Esophagus (tissue), 2 donors: ENCODE results near the gene RAB37. TPM values are rescaled to one million over a fixed set of nuclear protein-coding genes. Genes with fewer than 3 reads are reported as not detected.

ENCODE experiments used
- H3K27ac ChIP-seq, 2 donors: one replicate each; pipeline ENCODE4 v1.5.1; 2013; ENCODE audit warnings: low read depth in 2 of 2, mild to moderate bottlenecking in 2 of 2, inconsistent platforms in 1 of 2, low read length in 1 of 2, moderate library complexity in 1 of 2
- H3K27me3 ChIP-seq, 2 donors: one replicate each; pipeline ENCODE4 v1.6.1; 2013; ENCODE audit warnings: low read length in 2 of 2, control low read depth in 1 of 2, mild to moderate bottlenecking in 1 of 2; ENCODE audit not compliant: insufficient read depth in 2 of 2, control insufficient read depth in 1 of 2
- H3K36me3 ChIP-seq, 2 donors: one replicate each; pipeline ENCODE4 v1.6.1; 2013; ENCODE audit warnings: low read length in 1 of 2; ENCODE audit not compliant: control insufficient read depth in 2 of 2, insufficient read depth in 2 of 2
- H3K4me1 ChIP-seq, 2 donors: one replicate each; pipeline ENCODE4 v1.6.1; 2013; ENCODE audit warnings: low read length in 1 of 2; ENCODE audit not compliant: control insufficient read depth in 2 of 2, insufficient read depth in 2 of 2
- H3K4me3 ChIP-seq, 2 donors: one replicate each; pipeline ENCODE4 v1.5.1; 2013; ENCODE audit warnings: low read length in 2 of 2, mild to moderate bottlenecking in 2 of 2, low read depth in 1 of 2, moderate library complexity in 1 of 2
- H3K9me3 ChIP-seq, 2 donors: one replicate each; pipeline ENCODE4 v1.6.1; 2013; ENCODE audit warnings: mild to moderate bottlenecking in 2 of 2, low read depth in 1 of 2, low read length in 1 of 2, moderate library complexity in 1 of 2; ENCODE audit not compliant: control insufficient read depth in 2 of 2, insufficient read depth in 1 of 2
- WGBS, 2 donors: extraction: QIAGEN DNeasy Blood & Tissue Kit; methylation state at CpG; one replicate each; pipeline ENCODE4 v1.1.7; 2013; 5-methylcytosine and 5-hydroxymethylcytosine counted together
- polyA plus RNA-seq, 2 donors: library from polyadenylated mRNA; stranded (reverse); fragments of 200-250 nt; gene quantifications; one replicate each; pipeline ENCODE4 v1.2.3, GENCODE V29; 2013
- donor health status: healthy with polysubstance abuse.
- donor health status: Bipolar disorder and iron deficiency.

Gene RAB37
- polyA plus RNA-seq, 2 donors, result 0.66 to 0.86 TPM

DNA sequence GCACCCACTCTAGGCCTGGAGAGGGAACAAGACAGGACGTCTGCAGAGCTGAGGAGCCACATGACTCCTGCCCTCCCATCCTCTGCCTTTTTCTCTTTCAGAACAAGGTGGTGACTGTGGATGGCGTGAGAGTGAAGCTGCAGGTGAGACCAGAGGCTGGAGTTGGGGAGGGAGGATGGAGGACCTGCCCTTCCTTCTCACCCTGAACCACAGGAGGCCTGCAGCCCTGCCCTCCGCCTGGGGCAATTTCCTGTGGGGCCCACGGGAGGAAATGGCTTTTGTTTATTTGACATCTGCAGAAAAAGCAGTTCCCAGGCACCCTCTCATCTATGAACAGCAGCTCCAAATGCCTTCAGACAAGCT is 5.1 kb downstream of the RAB37 start:
- 32% methylated on average over 4 of the region's 4 CpGs for WGBS, 2 donors

DNA sequence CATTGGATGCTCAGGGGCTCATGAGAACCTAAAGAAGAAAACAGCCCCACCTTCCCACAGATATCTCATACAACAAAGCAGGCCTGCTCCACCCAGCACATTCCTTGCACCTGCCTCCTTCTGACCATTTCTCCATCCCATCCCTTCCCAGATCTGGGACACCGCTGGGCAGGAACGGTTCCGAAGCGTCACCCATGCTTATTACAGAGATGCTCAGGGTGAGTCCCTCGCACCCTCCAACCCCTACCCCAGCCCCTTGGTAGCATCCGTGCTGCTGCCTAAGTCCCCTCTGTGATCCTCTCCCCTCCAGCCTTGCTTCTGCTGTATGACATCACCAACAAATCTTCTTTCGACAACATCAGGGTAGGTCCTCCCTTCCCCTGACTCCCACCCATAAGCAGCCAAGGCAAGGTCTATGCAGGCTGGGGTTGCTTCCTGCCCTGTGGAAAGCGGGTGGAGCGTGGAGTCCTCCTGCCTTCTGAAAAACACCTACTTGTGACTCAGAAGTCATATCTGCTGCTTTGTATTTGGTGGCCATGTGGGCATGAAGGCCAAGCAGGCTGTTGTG is 6.0 kb downstream of the RAB37 start:
- 85 to 91% methylated on average over 9 of the region's 9 CpGs for WGBS, 2 donors

More for the DNA sequence above, 5.1 kb downstream of the RAB37 start:
- Histone ChIP-seq H3K4me1 (peaks cover 5 to 10% of the 10 kb centered on the region in 2 donors), H3K27ac (no peak overlapping the region), H3K27me3 (no peaks in the 10 kb centered on the region), H3K4me3 (no peak overlapping the region), H3K36me3 (no peaks in the 10 kb centered on the region), H3K9me3 (no peaks in the 10 kb centered on the region)

DNA sequence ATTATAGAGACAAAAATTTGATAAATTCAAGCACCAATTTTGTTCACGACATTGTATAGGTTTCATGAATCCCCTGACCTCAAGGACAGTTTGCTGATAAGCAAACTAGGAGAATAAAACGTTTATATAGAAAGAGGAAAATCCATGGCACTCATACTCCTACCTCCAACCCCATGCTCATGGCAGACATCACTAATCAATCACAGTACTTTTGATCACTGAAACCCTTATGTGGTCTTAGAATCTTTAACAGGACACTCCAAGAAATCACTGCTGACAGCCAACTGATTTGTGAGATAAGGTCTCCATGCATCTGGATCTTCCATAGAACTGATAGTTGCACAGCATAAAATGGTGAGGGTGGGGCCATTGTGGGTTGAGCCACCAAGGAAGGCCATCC is 6.7 kb downstream of the RAB37 start:
- H3K9me3 ChIP-seq, result no peaks in the 10 kb centered on the region
- H3K4me1 ChIP-seq, result peaks cover 5 to 7% of the 10 kb centered on the region in 2 donors
- H3K36me3 ChIP-seq, result no peaks in the 10 kb centered on the region
- H3K4me3 ChIP-seq, result no peak overlapping the region
- no peak overlapping the region for H3K27ac ChIP-seq
- WGBS, 2 donors, result 44 to 79% methylated on average over 2 of the region's 2 CpGs
- H3K27me3 ChIP-seq, result no peaks in the 10 kb centered on the region

More for the DNA sequence above, 6.0 kb downstream of the RAB37 start:
- Histone ChIP-seq H3K27ac (no peak overlapping the region), H3K36me3 (no peaks in the 10 kb centered on the region), H3K4me3 (no peak overlapping the region), H3K4me1 (peaks cover 5 to 13% of the 10 kb centered on the region in 2 donors), H3K27me3 (no peaks in the 10 kb centered on the region), H3K9me3 (no peaks in the 10 kb centered on the region)

DNA sequence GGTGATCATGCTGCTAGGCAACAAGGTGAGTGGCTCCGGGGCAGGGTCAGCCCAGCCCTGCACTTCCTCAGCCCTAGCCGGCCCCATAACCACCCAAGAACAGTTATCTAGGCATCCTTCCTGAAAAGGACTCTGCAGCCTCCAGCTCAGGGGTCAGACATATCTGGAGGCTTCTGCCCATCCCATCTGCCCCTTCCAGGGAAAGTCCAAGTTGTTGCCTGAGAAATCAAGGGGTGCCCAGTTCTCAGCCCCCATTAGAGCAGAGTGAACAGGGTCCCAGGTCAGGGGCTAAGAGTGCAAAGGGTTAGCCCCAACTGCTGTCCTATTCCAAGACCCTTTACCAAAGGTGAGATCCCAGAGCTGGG is 7.3 kb downstream of the RAB37 start:
- Histone ChIP-seq H3K4me3 (no peak overlapping the region), H3K4me1 (peaks cover 5 to 7% of the 10 kb centered on the region in 2 donors), H3K27ac (no peak overlapping the region), H3K27me3 (no peaks in the 10 kb centered on the region), H3K9me3 (no peaks in the 10 kb centered on the region), H3K36me3 (no peaks in the 10 kb centered on the region)
- 55 to 71% methylated on average over 2 of the region's 2 CpGs for WGBS, 2 donors

DNA sequence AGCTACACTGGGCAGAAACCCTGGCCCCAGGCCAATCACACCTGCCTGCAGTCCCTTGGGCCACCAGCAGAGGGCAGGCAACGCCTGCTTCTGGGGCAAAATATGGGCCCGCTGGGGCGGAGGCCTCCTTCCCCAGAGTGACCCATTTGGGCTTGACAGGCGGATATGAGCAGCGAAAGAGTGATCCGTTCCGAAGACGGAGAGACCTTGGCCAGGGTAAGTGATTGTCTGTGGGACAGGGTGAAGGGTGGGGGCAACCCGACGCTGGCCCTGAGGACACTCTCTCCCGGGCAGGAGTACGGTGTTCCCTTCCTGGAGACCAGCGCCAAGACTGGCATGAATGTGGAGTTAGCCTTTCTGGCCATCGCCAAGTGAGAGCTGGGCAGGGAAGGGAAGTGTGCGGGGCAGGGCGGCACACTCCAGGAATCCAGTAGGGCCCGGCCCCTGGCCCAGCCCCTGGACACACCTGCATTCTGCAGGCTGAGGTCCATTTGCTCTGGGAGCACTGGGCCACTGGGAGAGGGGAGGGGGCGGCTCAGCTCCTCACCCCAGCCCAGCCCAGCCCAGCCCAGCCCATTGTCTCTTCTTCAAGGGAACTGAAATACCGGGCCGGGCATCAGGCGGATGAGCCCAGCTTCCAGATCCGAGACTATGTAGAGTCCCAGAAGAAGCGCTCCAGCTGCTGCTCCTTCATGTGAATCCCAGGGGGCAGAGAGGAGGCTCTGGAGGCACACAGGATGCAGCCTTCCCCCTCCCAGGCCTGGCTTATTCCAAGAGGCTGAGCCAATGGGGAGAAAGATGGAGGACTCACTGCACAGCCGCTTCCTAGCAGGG is 7.9 kb downstream of the RAB37 start:
- peaks cover 5 to 8% of the 10 kb centered on the region in 2 donors for H3K4me1 ChIP-seq
- no peaks in the 10 kb centered on the region for H3K9me3 ChIP-seq
- H3K27me3 ChIP-seq, result no peaks in the 10 kb centered on the region
- H3K36me3 ChIP-seq, result no peaks in the 10 kb centered on the region
- WGBS, 2 donors, result 37 to 39% methylated on average over 24 of the region's 24 CpGs
- H3K27ac ChIP-seq, result peak overlapping the region; percentile 50 to 83
- peak overlapping the region; percentile 23 to 30 for H3K4me3 ChIP-seq

DNA sequence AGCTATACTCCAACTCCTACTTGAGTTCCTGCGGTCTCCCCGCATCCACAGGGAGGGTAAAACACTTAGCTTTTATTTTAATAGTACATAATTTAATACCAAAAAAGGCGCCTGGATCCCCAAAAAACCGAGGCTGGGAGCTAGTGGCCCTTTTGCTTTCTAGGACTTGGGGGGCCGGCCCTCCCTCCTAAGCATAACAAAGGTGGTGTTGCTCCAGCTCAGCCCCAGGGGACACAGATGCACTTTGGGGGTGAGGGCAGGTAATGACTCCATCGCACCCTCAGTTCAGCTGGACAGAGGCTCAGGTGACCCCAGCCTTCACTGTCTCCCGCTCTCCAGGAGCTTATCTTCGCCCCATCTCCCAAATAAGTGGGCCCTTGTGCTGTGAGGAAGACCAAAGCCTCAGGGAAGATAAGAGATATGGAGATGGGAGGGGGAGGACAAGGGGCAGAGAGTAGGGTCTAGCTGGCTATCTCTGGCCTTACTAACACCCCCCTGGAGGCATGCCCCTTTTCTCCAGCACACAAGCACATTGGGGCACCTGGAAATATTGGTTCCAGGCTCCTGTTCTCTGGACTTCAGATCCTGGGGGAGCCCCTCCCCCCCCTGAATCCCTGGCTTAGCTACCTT is 8.6 kb downstream of the RAB37 start:
- peaks cover 0 to under 1% of the 10 kb centered on the region in 2 donors for H3K36me3 ChIP-seq
- H3K4me3 ChIP-seq, result no peak overlapping the region
- H3K27ac ChIP-seq, result peak overlapping the region in 1 of 2 donors; percentile 1
- H3K27me3 ChIP-seq, result no peaks in the 10 kb centered on the region
- peaks cover 5 to 14% of the 10 kb centered on the region in 2 donors for H3K4me1 ChIP-seq
- no peaks in the 10 kb centered on the region for H3K9me3 ChIP-seq
- WGBS, 2 donors, result 87 to 88% methylated on average over 8 of the region's 8 CpGs

DNA sequence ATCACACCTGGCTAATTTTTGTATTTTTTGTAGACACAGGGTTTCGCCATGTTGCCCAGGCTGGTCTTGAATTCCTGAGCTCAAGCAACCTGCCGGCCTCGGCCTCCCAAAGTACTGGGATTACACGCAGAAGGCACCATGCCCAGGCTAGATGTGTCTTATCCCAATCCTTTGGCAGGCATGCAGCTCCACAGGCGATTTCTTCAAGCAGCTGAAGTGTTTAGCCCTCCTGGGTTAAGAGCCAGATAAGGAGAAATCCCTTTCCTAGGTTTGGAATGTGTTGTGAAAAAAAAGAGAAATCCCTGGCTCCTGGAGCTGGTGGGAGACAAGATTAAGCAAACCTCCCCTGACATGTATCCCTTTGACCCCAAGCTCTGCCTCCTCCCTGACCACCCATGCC is 9.3 kb downstream of the RAB37 start:
- Histone ChIP-seq H3K36me3 (peaks cover 0 to 2% of the 10 kb centered on the region in 2 donors), H3K27me3 (no peaks in the 10 kb centered on the region), H3K9me3 (no peaks in the 10 kb centered on the region), H3K4me1 (peaks cover 5 to 17% of the 10 kb centered on the region in 2 donors), H3K4me3 (no peak overlapping the region), H3K27ac (peak overlapping the region in 1 of 2 donors; percentile 50)
- 54 to 73% methylated on average over 5 of the region's 5 CpGs for WGBS, 2 donors

DNA sequence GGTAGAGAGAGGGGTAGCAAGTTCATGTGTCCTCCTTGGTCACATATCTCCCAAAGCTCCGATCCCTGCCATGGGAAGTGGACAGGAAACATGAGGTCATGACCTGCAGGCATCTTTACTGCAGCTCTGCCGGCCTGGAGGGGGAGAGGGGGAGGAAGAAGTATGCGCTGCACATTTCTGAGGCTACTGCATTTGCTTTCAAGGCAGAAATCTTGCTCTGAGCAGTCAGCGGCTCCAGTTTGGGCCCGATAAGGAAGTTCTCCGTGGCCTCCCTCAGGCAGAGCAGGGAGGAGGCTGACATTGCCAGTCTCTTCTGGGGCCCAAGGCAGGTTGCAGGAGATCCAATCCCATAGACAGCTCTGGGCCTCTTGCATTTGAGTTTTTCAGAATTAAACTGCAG is 9.9 kb downstream of the RAB37 start:
- Histone ChIP-seq H3K4me1 (peaks cover 5 to 23% of the 10 kb centered on the region in 2 donors), H3K9me3 (no peaks in the 10 kb centered on the region), H3K36me3 (peaks cover 0 to 2% of the 10 kb centered on the region in 2 donors), H3K27me3 (no peaks in the 10 kb centered on the region), H3K4me3 (no peak overlapping the region), H3K27ac (peak overlapping the region; percentile 7 to 50)
- 43% methylated on average over 6 of the region's 6 CpGs for WGBS, 2 donors

DNA sequence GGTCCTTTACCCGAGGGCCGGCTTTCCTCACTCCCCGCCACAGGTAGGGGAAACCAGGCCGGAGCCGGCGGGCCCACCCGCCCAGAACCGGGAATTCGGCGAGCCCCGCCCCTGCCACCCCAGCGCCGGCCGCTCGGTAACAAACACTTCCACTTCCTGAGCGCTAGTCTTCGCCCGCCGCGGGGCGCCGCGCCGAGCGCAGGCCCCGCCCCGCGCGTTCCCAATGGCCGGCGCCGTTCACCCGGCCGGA is 11.1 kb downstream of the RAB37 start:
- H3K4me3 ChIP-seq, result peak overlapping the region; percentile 79 to 97
- H3K4me1 ChIP-seq, result peaks cover 3 to 23% of the 10 kb centered on the region in 2 donors
- WGBS, 2 donors, result 0 to 1% methylated on average over 34 of the region's 34 CpGs
- no peaks in the 10 kb centered on the region for H3K27me3 ChIP-seq
- H3K27ac ChIP-seq, result peak overlapping the region; percentile 76 to 77
- no peaks in the 10 kb centered on the region for H3K9me3 ChIP-seq
- peaks cover 0 to 2% of the 10 kb centered on the region in 2 donors for H3K36me3 ChIP-seq
